ENCODE data around the gene AMBRA1.

The AMBRA1 gene

GRCh38 chr11:46625406-46625805 is 31.6 kb upstream of the AMBRA1 start:
- H3K4me3 ChIP-seq (ENCODE audit: low read depth in 1 of 2, low read length in 2 of 2): no peak overlapping the region
- H3K36me3 ChIP-seq (ENCODE audit: insufficient read depth, low read length): peaks cover 72% of the 10 kb centered on the region
- peaks cover 9% of the 10 kb centered on the region for H3K4me1 ChIP-seq (ENCODE audit: insufficient read depth, low read length)
- H3K4me2 ChIP-seq (ENCODE audit: insufficient read depth, low read length): no peak overlapping the region
- H3K27ac ChIP-seq (ENCODE audit: low read length): no peak overlapping the region
- H2AFZ ChIP-seq (ENCODE audit: low read depth, low read length): no peak overlapping the region
- no peaks in the 10 kb centered on the region for H3K27me3 ChIP-seq (ENCODE audit: insufficient read depth, low read length, poor library complexity)
- H3K79me2 ChIP-seq (ENCODE audit: insufficient read depth, low read length): peaks cover 74% of the 10 kb centered on the region
- peaks cover 9% of the 10 kb centered on the region for H4K20me1 ChIP-seq (ENCODE audit: insufficient read depth, low read length)
- no peaks in the 10 kb centered on the region for H3K9me3 ChIP-seq (ENCODE audit: insufficient read depth, low read length, severe bottlenecking)
- no peak for DNase-seq
- H3K9ac ChIP-seq (ENCODE audit: low read depth, low read length): no peak overlapping the region
- ATAC-seq (ENCODE audit: insufficient read depth, low read depth): no peak
- TF ChIP-seq, protein P1, sequence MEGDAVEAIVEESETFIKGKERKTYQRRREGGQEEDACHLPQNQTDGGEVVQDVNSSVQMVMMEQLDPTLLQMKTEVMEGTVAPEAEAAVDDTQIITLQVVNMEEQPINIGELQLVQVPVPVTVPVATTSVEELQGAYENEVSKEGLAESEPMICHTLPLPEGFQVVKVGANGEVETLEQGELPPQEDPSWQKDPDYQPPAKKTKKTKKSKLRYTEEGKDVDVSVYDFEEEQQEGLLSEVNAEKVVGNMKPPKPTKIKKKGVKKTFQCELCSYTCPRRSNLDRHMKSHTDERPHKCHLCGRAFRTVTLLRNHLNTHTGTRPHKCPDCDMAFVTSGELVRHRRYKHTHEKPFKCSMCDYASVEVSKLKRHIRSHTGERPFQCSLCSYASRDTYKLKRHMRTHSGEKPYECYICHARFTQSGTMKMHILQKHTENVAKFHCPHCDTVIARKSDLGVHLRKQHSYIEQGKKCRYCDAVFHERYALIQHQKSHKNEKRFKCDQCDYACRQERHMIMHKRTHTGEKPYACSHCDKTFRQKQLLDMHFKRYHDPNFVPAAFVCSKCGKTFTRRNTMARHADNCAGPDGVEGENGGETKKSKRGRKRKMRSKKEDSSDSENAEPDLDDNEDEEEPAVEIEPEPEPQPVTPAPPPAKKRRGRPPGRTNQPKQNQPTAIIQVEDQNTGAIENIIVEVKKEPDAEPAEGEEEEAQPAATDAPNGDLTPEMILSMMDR (IDR thresholded peaks at IDR 0.05; ENCODE audit: borderline replicate concordance, extremely low read depth, low read length, poor library complexity, severe bottlenecking): no peak
- TF ChIP-seq EZH2 (IDR thresholded peaks at IDR 0.05; ENCODE audit: borderline replicate concordance, low read depth, low read length, severe bottlenecking): no peak

GRCh38 chr11:46618837-46619236 is 25.0 kb upstream of the AMBRA1 start:
- Histone ChIP-seq H3K9ac (ENCODE audit: low read depth, low read length) (peak overlapping the region; percentile 93), H3K4me3 (ENCODE audit: low read depth in 1 of 2, low read length in 2 of 2) (peak overlapping the region in 1 of 2 experiments; percentile 94; a peak in 2 of 4 replicates)

DNA sequence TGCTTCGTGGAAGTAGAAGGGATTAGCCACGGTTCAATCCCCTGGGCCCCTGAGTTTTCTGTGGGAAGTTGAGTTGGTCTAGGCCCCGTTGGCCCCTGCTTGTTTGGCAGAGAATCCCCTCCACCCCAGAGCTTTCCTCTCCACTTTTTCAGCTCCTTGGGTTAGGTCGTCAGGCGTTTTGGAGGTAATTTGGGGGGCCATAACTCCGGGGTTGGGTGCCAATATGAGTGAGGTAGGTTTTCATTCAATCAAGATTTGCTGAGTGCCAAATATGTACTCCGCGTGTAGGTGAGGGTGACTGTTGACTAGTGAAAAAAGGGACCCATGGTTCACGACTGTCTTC is 24.1 kb upstream of the AMBRA1 start:
- Histone ChIP-seq H3K4me3 (ENCODE audit: low read depth in 1 of 2, low read length in 2 of 2) (peak overlapping the region; percentile 55 to 94), H3K79me2 (ENCODE audit: insufficient read depth, low read length) (peaks cover 75% of the 10 kb centered on the region), H3K4me1 (ENCODE audit: insufficient read depth, low read length) (peaks cover 65% of the 10 kb centered on the region), H2AFZ (ENCODE audit: low read depth, low read length) (peak overlapping the region; percentile 94), H4K20me1 (ENCODE audit: insufficient read depth, low read length) (peaks cover 5% of the 10 kb centered on the region; the same call in 1 of the 2 replicates), H3K36me3 (ENCODE audit: insufficient read depth, low read length) (peaks cover 25% of the 10 kb centered on the region), H3K27me3 (ENCODE audit: insufficient read depth, low read length, poor library complexity) (no peaks in the 10 kb centered on the region), H3K9ac (ENCODE audit: low read depth, low read length) (peak overlapping the region; percentile 93), H3K9me3 (ENCODE audit: insufficient read depth, low read length, severe bottlenecking) (no peaks in the 10 kb centered on the region), H3K4me2 (ENCODE audit: insufficient read depth, low read length) (peak overlapping the region; percentile 91), H3K27ac (ENCODE audit: low read length) (peak overlapping the region; percentile 98)
- DNase-seq (no peak), ATAC-seq (ENCODE audit: insufficient read depth, low read depth) (no peak)
- TF ChIP-seq EZH2 (IDR thresholded peaks at IDR 0.05; ENCODE audit: borderline replicate concordance, low read depth, low read length, severe bottlenecking): no peak
- TF ChIP-seq, protein P1 (IDR thresholded peaks at IDR 0.05; ENCODE audit: borderline replicate concordance, extremely low read depth, low read length, poor library complexity, severe bottlenecking): no peak

More at GRCh38 chr11:46618837-46619236, 25.0 kb upstream of the AMBRA1 start:
- Histone ChIP-seq H3K4me1 (ENCODE audit: insufficient read depth, low read length) (peaks cover 57% of the 10 kb centered on the region), H3K4me2 (ENCODE audit: insufficient read depth, low read length) (peak overlapping the region; percentile 91), H3K36me3 (ENCODE audit: insufficient read depth, low read length) (peaks cover 31% of the 10 kb centered on the region), H2AFZ (ENCODE audit: low read depth, low read length) (no peak overlapping the region), H3K9me3 (ENCODE audit: insufficient read depth, low read length, severe bottlenecking) (no peaks in the 10 kb centered on the region), H4K20me1 (ENCODE audit: insufficient read depth, low read length) (peaks cover 5% of the 10 kb centered on the region; the same call in 1 of the 2 replicates), H3K79me2 (ENCODE audit: insufficient read depth, low read length) (peaks cover 78% of the 10 kb centered on the region), H3K27ac (ENCODE audit: low read length) (no peak overlapping the region), H3K27me3 (ENCODE audit: insufficient read depth, low read length, poor library complexity) (no peaks in the 10 kb centered on the region)
- TF ChIP-seq, protein P1 (IDR thresholded peaks at IDR 0.05; ENCODE audit: borderline replicate concordance, extremely low read depth, low read length, poor library complexity, severe bottlenecking): no peak
- TF ChIP-seq EZH2 (IDR thresholded peaks at IDR 0.05; ENCODE audit: borderline replicate concordance, low read depth, low read length, severe bottlenecking): no peak
- DNase-seq (no peak), ATAC-seq (ENCODE audit: insufficient read depth, low read depth) (no peak)
